Measurements from ENCODE around the gene YAP1. TPM values are rescaled to one million over a fixed set of nuclear protein-coding genes. Genes with fewer than 3 reads are reported as not detected.

YAP1 gene
- total RNA-seq, 1 experiment from 2014 or later = 158 TPM

GRCh38 chr11:102163368-102163767, 53.1 kb downstream of the YAP1 start:
- CTCF ChIA-PET = interaction anchor here (1.1 kb wide), 1 partner anchor 15 kb away, joined by 4 read pairs; no protein-coding TSS in a partner anchor
- H3K9me3 Mint-ChIP-seq (ENCODE audit: unreplicated experiment) = no peaks in the 10 kb centered on the region

GRCh38 chr11:102166175-102167064, 56.2 kb downstream of the YAP1 start:
- no TSS peak for BruUV-seq (replicated peaks)

More at GRCh38 chr11:102163368-102163767, 53.1 kb downstream of the YAP1 start:
- no TSS peak for BruUV-seq (replicated peaks)
- intact Hi-C loops (cut with micrococcal nuclease) = no loop called here
- Mint-ChIP-seq H3K27me3 (ENCODE audit: insufficient read depth, unreplicated experiment) (no peaks in the 10 kb centered on the region), H3K36me3 (ENCODE audit: insufficient read depth, unreplicated experiment) (peaks cover 36% of the 10 kb centered on the region), H3K27ac (ENCODE audit: low read depth, unreplicated experiment) (no peak overlapping the region), H3K4me1 (ENCODE audit: insufficient read depth, unreplicated experiment) (peaks cover 18% of the 10 kb centered on the region), H3K4me3 (ENCODE audit: unreplicated experiment) (no peak overlapping the region)
- no peak for TF ChIP-seq CTCF (IDR thresholded peaks at IDR 0.05; ENCODE audit: unreplicated experiment)
- DNase-seq (ENCODE audit: unreplicated experiment) = no peak
- POLR2A ChIA-PET = interaction anchor here (0.8 to 1.8 kb wide), 2 partner anchors 9 to 93 kb away, joined by 3 to 5 read pairs; no protein-coding TSS in a partner anchor

GRCh38 chr11:102168481-102168880, 58.2 kb downstream of the YAP1 start:
- ChIA-PET CTCF (no interaction called here), POLR2A (interaction anchor here (1.5 to 7.5 kb wide), 2 partner anchors 10 kb away, joined by 4 to 73 read pairs; no protein-coding TSS in a partner anchor)
- TF ChIP-seq CTCF (IDR thresholded peaks at IDR 0.05; ENCODE audit: unreplicated experiment) = no peak
- H3K27ac Mint-ChIP-seq (ENCODE audit: low read depth, unreplicated experiment) = peak overlapping the region; percentile 78
- DNase-seq (ENCODE audit: unreplicated experiment) = no peak
- no peaks in the 10 kb centered on the region for H3K27me3 Mint-ChIP-seq (ENCODE audit: insufficient read depth, unreplicated experiment)
- H3K4me1 Mint-ChIP-seq (ENCODE audit: insufficient read depth, unreplicated experiment) = peaks cover 32% of the 10 kb centered on the region
- H3K36me3 Mint-ChIP-seq (ENCODE audit: insufficient read depth, unreplicated experiment) = peaks cover 21% of the 10 kb centered on the region
- peak overlapping the region; percentile 15 for H3K4me3 Mint-ChIP-seq (ENCODE audit: unreplicated experiment)
- H3K9me3 Mint-ChIP-seq (ENCODE audit: unreplicated experiment) = no peaks in the 10 kb centered on the region
- no TSS peak for BruUV-seq (replicated peaks)
- intact Hi-C loops (cut with micrococcal nuclease) = no loop called here

More at GRCh38 chr11:102166175-102167064, 56.2 kb downstream of the YAP1 start:
- no peak for DNase-seq (ENCODE audit: unreplicated experiment)
- intact Hi-C loops (cut with micrococcal nuclease) = no loop called here
- Mint-ChIP-seq H3K27me3 (ENCODE audit: insufficient read depth, unreplicated experiment) (no peaks in the 10 kb centered on the region), H3K27ac (ENCODE audit: low read depth, unreplicated experiment) (no peak overlapping the region), H3K4me1 (ENCODE audit: insufficient read depth, unreplicated experiment) (peaks cover 17% of the 10 kb centered on the region), H3K36me3 (ENCODE audit: insufficient read depth, unreplicated experiment) (peaks cover 36% of the 10 kb centered on the region), H3K9me3 (ENCODE audit: unreplicated experiment) (no peaks in the 10 kb centered on the region), H3K4me3 (ENCODE audit: unreplicated experiment) (no peak overlapping the region)
- no peak for TF ChIP-seq CTCF (IDR thresholded peaks at IDR 0.05; ENCODE audit: unreplicated experiment)
- CTCF ChIA-PET = no interaction called here
- POLR2A ChIA-PET = interaction anchor here (0.7 to 7.5 kb wide), 6 partner anchors 8 to 103 kb away, joined by 3 to 73 read pairs (median 3); no protein-coding TSS in a partner anchor

GRCh38 chr11:102171101-102171500, 60.9 kb downstream of the YAP1 start:
- H3K4me3 Mint-ChIP-seq (ENCODE audit: unreplicated experiment) = no peak overlapping the region
- intact Hi-C loops (cut with micrococcal nuclease) = loop anchor here (2.0 kb wide), 2 partner anchors 26 to 58 kb away; no protein-coding TSS in a partner anchor
- BruUV-seq (replicated peaks) = no TSS peak
- H3K4me1 Mint-ChIP-seq (ENCODE audit: insufficient read depth, unreplicated experiment) = peaks cover 34% of the 10 kb centered on the region
- H3K27ac Mint-ChIP-seq (ENCODE audit: low read depth, unreplicated experiment) = peak overlapping the region; percentile 76
- TF ChIP-seq CTCF (IDR thresholded peaks at IDR 0.05; ENCODE audit: unreplicated experiment) = no peak
- peaks cover 28% of the 10 kb centered on the region for H3K36me3 Mint-ChIP-seq (ENCODE audit: insufficient read depth, unreplicated experiment)
- H3K27me3 Mint-ChIP-seq (ENCODE audit: insufficient read depth, unreplicated experiment) = no peaks in the 10 kb centered on the region
- no peaks in the 10 kb centered on the region for H3K9me3 Mint-ChIP-seq (ENCODE audit: unreplicated experiment)
- ChIA-PET POLR2A (interaction anchor here (0.6 to 7.5 kb wide), 13 partner anchors 9 to 97 kb away, joined by 3 to 73 read pairs (median 7); partner anchors contain the start of gene YAP1), CTCF (interaction anchor here (0.6 to 1.1 kb wide), 4 partner anchors 32 to 311 kb away, joined by 3 read pairs; no protein-coding TSS in a partner anchor)
- DNase-seq (ENCODE audit: unreplicated experiment) = peak; percentile 64

Data from MCF 10A (cell line).